Effector memory CD4-positive, alpha-beta T cell (primary cell): Measurements from ENCODE around the gene WASF3.

Source experiments
- DNase-seq, 3 donors: peaks; one replicate each; pipeline ENCODE4 v3.0.0-alpha.2; 2020
- H3K27ac ChIP-seq: 2 replicates; pipeline ENCODE4 v1.7.0; 2013; ENCODE audit warnings: mild to moderate bottlenecking, low read length, moderate library complexity; ENCODE audit not compliant: insufficient read depth, poor library complexity, severe bottlenecking
- H3K27me3 ChIP-seq: replicated peaks from 2 replicates; pipeline ENCODE4 v1.7.0; 2013; ENCODE audit warnings: mild to moderate bottlenecking, low read length; ENCODE audit not compliant: insufficient read depth, control insufficient read depth, poor library complexity, severe bottlenecking
- H3K36me3 ChIP-seq: 2 replicates; pipeline ENCODE4 v1.7.0; 2013; ENCODE audit warnings: mild to moderate bottlenecking, low read length, moderate library complexity; ENCODE audit not compliant: control insufficient read depth, insufficient read depth
- H3K4me1 ChIP-seq: 2 replicates; pipeline ENCODE4 v1.7.0; 2013; ENCODE audit warnings: low read length, mild to moderate bottlenecking; ENCODE audit not compliant: control insufficient read depth, insufficient read depth, poor library complexity, severe bottlenecking
- H3K4me3 ChIP-seq: 2 replicates; pipeline ENCODE4 v1.7.0; 2013; ENCODE audit warnings: low read length, low read depth, mild to moderate bottlenecking; ENCODE audit not compliant: insufficient read depth, poor library complexity, severe bottlenecking
- H3K9me3 ChIP-seq: 2 replicates; pipeline ENCODE4 v1.7.0; 2013; ENCODE audit warnings: mild to moderate bottlenecking, low read length, moderate library complexity; ENCODE audit not compliant: control insufficient read depth

Gene WASF3

DNA sequence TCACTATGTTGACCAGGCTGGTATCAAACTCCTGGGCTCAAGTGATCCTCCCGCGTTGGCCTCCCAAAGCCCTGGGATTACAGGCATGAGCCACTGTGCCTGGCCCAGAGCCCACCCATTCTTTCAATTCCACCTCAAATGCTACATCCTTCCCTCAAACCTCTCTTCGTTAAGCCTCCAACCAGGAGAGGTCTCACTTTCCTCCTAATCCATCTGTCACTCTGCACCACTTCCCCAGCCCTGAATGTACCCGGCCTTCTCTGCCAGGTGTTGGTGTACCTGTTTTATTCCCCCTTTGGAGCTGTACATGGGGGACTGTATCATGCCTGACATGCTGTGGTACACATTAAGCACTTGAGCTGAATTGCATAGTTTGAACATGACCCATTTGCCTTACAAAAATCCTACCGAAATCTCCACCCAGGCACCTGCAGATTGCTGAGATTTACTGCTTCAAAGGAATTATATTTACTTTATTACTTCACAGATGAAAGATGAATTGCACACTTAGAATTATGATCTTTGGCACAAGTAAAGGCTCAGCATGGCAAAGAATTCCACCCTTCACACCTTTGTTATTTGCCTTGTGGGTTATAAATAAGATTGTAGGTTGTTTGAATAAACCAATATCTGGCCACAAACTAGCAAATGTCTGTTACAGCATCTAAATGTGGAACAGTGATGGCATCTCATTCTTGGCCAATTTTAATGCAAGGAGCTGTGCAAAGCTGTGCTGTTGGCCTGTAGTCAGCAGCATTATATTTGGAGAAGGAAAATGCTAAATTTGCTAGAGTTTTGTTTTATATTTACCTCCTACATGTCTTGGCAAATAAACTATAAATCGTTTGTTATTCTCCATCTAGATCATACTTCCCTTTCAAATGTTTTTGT lies 15.6 kb upstream of the WASF3 start:
- Histone ChIP-seq H3K27ac (no peak overlapping the region), H3K36me3 (no peaks in the 10 kb centered on the region), H3K9me3 (no peaks in the 10 kb centered on the region), H3K27me3 (no peaks in the 10 kb centered on the region), H3K4me3 (no peak overlapping the region), H3K4me1 (no peaks in the 10 kb centered on the region)
- no peak for DNase-seq

DNA sequence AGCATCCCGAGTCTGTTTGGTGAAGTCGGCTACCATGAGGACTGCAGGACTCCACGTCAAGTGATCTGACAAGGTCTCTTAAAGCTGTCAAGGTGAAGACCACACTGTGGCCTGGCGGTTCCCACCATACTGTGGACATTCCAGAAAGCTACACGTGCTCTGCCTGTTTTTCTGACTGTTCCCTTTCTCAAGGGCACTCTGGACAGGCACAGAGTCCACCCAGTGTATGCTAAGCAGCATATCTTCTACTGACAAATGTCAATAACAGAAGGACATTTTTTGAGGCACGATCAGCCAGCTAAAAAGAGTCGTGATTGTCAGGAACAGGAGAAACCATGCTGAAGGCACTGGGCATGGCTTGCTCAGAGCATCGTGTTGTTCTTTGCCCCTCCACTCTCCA lies 12.8 kb upstream of the WASF3 start:
- H3K36me3 ChIP-seq: no peaks in the 10 kb centered on the region
- no peak overlapping the region for H3K4me3 ChIP-seq
- H3K9me3 ChIP-seq: no peaks in the 10 kb centered on the region
- DNase-seq: no peak
- no peaks in the 10 kb centered on the region for H3K27me3 ChIP-seq
- no peaks in the 10 kb centered on the region for H3K4me1 ChIP-seq
- no peak overlapping the region for H3K27ac ChIP-seq

DNA sequence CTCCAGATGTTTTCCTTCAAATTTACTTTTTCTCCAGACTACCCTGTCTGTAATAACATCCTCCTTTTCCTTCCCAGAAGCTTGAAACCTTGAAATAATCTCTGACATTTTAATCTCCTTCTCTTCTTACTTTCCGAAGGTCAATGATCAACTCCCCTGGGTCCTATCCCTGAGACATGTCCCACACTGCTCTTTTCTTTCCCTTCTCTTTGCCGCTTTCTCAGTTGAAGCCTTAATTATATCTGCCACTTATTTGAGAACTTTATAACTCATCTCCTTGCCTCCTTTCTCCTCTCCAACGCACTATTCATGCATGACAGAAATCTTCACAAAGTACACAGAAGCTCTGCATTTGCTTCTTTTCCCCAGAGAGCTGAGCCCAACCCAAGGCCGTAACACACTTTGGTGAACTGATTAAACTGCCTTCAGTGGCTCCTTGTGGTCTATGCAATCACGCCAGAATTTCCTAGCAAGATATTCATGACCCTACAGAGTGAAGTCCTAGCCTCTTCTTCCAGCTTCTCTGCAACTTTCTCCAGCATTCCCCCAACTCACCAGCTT lies 9.2 kb upstream of the WASF3 start:
- DNase-seq: no peak

DNA sequence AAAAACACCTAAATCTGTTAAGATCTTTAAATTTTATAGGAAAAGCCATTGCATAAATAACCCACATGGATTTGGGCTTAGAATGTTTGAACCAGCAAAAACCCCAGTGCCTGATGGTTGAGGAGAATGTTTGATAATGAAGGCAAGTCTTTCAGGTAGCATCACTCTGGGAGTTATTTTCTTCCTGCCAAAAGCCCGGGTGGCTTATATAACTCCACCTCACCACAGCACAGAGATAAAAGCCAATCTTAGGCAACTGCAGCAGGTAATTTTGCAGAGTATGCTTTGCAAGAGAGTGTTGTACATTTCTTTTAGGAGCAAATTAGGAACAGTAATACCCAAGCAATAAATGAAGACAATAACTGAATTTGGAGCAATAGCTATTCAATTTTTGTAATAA lies 7.8 kb upstream of the WASF3 start:
- no peak for DNase-seq
- H3K27me3 ChIP-seq: no peaks in the 10 kb centered on the region
- H3K27ac ChIP-seq: no peak overlapping the region
- H3K36me3 ChIP-seq: no peaks in the 10 kb centered on the region
- H3K9me3 ChIP-seq: no peaks in the 10 kb centered on the region
- no peak overlapping the region for H3K4me3 ChIP-seq
- H3K4me1 ChIP-seq: no peaks in the 10 kb centered on the region

More for the DNA sequence above, 9.2 kb upstream of the WASF3 start:
- H3K4me3 ChIP-seq: no peak overlapping the region
- H3K27ac ChIP-seq: no peak overlapping the region
- H3K27me3 ChIP-seq: no peaks in the 10 kb centered on the region
- no peaks in the 10 kb centered on the region for H3K36me3 ChIP-seq
- H3K9me3 ChIP-seq: no peaks in the 10 kb centered on the region
- no peaks in the 10 kb centered on the region for H3K4me1 ChIP-seq

DNA sequence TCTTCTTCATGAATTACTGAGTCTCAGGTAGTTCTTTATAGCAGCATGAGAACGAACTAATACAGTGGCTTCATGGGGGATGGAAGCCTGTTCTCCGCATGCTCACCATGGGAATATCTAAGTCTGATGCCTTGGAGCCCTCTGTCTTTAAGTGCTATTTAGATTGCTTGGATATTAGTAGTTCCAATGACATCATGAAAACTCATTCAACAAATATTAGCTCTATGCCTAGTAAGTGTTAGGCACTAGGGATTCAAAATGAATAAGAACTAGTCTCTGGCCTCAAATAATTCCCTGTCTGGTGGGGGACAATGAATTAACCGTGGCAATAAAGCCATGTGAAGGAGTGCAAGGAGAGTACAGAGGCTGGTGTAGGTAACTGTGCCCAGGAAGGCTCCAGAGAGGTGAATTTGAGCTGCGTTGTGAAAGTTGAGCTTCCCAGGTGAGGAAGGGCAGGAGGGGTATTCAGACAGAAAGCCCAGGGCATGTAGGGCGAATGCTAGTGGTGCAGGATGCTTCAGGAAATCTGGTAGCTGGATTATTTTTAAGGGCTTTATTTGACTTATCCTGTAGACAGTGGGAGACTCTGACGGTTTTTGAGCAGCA lies 6.1 kb upstream of the WASF3 start:
- no peak overlapping the region for H3K4me3 ChIP-seq
- no peaks in the 10 kb centered on the region for H3K27me3 ChIP-seq
- DNase-seq: no peak
- H3K4me1 ChIP-seq: no peaks in the 10 kb centered on the region
- H3K9me3 ChIP-seq: no peaks in the 10 kb centered on the region
- H3K27ac ChIP-seq: no peak overlapping the region
- no peaks in the 10 kb centered on the region for H3K36me3 ChIP-seq

DNA sequence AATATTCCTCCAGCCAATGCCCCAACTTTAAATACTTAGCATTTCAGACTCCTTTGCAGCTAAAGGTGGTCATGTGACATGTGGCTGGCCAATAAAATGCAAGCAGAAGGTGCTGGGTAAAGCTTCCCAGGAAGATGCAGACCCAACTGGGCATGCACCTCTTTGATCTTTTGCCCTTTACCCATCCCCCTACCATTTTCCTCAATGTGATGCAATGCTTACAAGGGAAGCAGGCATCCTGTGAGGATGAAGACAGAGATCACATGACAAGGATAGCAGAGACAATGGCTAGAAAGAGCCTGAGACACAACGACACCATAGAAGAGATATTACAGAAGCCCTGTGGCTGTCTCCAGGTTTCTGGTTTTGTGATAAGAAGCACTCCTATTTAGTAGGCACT lies 2.1 kb upstream of the WASF3 start:
- Histone ChIP-seq H3K4me3 (no peak overlapping the region), H3K9me3 (no peaks in the 10 kb centered on the region), H3K36me3 (no peaks in the 10 kb centered on the region), H3K27me3 (no peaks in the 10 kb centered on the region), H3K4me1 (peaks cover 7% of the 10 kb centered on the region), H3K27ac (no peak overlapping the region)
- DNase-seq: no peak

DNA sequence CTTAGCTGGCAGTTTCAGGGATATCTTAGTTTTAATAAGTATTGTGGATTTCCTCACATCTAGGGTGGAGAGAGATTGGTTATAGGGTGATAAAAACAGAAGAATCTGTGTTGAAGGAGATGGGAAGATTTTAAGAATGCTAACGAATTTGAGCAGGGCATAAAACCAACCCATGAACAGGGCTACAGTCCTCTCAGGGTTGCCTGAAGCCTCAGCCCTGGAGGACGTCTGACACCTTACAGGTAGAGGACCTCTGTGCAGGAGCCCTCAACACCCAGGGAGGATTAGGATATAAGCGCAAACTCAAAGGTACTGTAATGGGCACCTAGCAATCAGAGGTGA lies 461 bp upstream of the WASF3 start:
- Histone ChIP-seq H3K27ac (no peak overlapping the region), H3K4me1 (peaks cover 7% of the 10 kb centered on the region), H3K27me3 (no peaks in the 10 kb centered on the region), H3K9me3 (no peaks in the 10 kb centered on the region), H3K4me3 (no peak overlapping the region), H3K36me3 (no peaks in the 10 kb centered on the region)
- DNase-seq: no peak

DNA sequence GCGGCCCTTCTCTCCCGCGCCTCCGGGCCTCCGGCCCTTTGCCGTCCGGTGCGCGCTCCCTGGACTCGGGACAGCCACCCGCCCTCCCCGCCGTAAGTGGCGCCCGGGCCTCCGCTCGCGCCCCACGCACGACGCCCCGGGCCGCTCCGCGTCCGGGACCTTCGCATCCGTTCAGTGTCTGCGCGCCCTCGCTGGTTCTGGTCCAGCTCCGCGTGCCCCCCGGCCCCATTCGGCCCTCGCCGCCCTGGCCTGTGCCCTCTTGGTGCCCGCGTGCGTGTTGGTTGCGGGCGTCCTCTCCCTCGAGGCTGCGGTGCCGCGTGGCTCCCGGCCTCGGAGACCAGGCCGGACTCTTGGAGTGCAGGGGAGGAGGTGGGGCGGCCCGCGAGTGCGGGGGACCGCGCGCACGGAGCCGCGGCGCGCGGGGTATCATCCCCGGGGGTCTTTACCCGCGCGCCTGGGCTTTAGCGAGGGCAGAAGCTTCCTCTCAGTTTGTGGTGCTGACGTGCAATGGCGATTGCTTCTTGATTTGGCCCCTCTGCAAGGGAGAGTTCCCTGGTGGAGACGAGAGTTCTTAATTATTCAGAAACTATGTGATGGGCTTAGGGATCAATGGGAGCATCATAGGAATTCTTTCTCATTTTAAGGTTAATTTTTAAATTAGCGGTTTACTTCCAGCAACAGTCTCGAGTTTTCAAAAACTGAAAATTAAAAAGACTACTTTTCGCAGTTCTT lies 757 bp downstream of the WASF3 start:
- peaks cover 7% of the 10 kb centered on the region for H3K4me1 ChIP-seq
- H3K4me3 ChIP-seq: no peak overlapping the region
- DNase-seq: no peak

DNA sequence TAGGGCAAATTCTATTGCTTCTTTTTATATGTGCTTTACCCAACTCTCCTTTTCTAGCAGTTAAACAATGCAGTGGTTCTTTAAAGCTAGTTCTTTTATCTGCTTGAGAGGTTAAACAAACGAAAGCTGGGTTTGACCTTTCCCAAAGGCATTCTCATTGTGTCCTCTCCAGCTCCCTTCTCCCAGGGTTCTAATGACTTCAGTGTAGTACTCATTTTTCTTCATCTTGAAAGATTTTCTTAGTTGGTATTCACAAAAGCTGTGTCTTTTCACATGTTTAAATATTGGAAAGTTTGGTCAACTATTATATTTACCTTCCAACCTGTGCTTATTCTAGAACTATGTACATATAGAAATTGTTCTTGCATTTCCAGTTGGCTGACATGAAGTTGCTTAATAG lies 1.5 kb downstream of the WASF3 start:
- no peak for DNase-seq
- H3K4me1 ChIP-seq: peaks cover 7% of the 10 kb centered on the region
- H3K9me3 ChIP-seq: no peaks in the 10 kb centered on the region
- H3K4me3 ChIP-seq: no peak overlapping the region
- no peak overlapping the region for H3K27ac ChIP-seq
- no peaks in the 10 kb centered on the region for H3K27me3 ChIP-seq
- H3K36me3 ChIP-seq: no peaks in the 10 kb centered on the region

More for the DNA sequence above, 757 bp downstream of the WASF3 start:
- Histone ChIP-seq H3K9me3 (no peaks in the 10 kb centered on the region), H3K27ac (no peak overlapping the region), H3K27me3 (no peaks in the 10 kb centered on the region), H3K36me3 (no peaks in the 10 kb centered on the region)

DNA sequence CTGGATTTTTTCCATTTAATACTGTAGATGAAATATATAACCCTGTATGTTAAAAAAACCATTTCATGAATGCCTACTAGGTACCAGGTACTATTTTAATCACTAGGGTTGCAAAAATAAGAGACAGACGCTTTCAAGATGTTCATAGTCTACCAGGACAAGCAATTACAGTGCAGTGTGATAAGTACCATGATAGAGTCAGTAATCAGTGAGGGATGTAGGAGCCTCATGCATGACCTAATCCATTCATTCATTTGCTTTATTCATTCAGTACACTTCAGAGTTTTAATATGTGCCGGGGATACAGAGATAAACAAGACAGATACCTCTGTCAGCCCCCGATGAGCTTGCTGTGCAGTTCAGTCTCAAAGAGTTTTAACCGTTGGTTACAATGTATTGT lies 3.0 kb downstream of the WASF3 start:
- no peak for DNase-seq
- H3K4me1 ChIP-seq: peaks cover 7% of the 10 kb centered on the region
- H3K36me3 ChIP-seq: no peaks in the 10 kb centered on the region
- no peak overlapping the region for H3K27ac ChIP-seq
- no peaks in the 10 kb centered on the region for H3K9me3 ChIP-seq
- H3K27me3 ChIP-seq: no peaks in the 10 kb centered on the region
- H3K4me3 ChIP-seq: no peak overlapping the region
